Stomach (tissue), 4 donors: ENCODE results near the gene SLAIN2.

Experiments
- CTCF ChIP-seq, 7 experiments: fragments of 450-650 bp in 4 of 7; fragments of 200-600 bp in 3 of 7; sonication (generic) in 3 of 7; IDR thresholded peaks; one replicate each; pipeline ENCODE4 v1.5.1; 2016 to 2019; ENCODE audit warnings: antibody characterized with exemption in 7 of 7, control low read depth in 2 of 7, mild to moderate bottlenecking in 1 of 7
- EP300 ChIP-seq: sonication (generic); formaldehyde crosslinking; IDR thresholded peaks from one replicate; pipeline ENCODE4 v1.6.1; 2017; ENCODE audit warnings: antibody characterized with exemption
- POLR2A ChIP-seq, 4 donors: fragments of 450-650 bp; IDR thresholded peaks; one replicate each; pipeline ENCODE4 v1.6.1; 2016; ENCODE audit warnings: antibody characterized with exemption in 4 of 4, control low read depth in 2 of 4, mild to moderate bottlenecking in 1 of 4, moderate library complexity in 1 of 4
- POLR2AphosphoS5 ChIP-seq, 3 donors: sonication (generic); formaldehyde crosslinking; IDR thresholded peaks; one replicate each; pipeline ENCODE4 v1.6.1; 2016; ENCODE audit warnings: antibody characterized with exemption in 3 of 3

GRCh38 chr4:48369248-48369647, 27.9 kb downstream of the SLAIN2 start:
- TF ChIP-seq POLR2AphosphoS5 (IDR thresholded peaks at IDR 0.05), result no peak
- TF ChIP-seq POLR2A (IDR thresholded peaks at IDR 0.05), result no peak
- no peak for TF ChIP-seq CTCF (IDR thresholded peaks at IDR 0.05)
- no peak for TF ChIP-seq EP300
